Activated CD4-positive, alpha-beta memory T cell treated with anti-CD3 and anti-CD28 coated beads for 36 hours (primary cell): ENCODE data around the gene PDCD5. TPM values are rescaled to one million over a fixed set of nuclear protein-coding genes. Genes with fewer than 3 reads are reported as not detected.
"Not testable (repeated sequence)": the region's sequence is repeated elsewhere in the genome, so short reads cannot be mapped to it uniquely, and the experiment has no call there.

Source experiments
- CTCF ChIA-PET: fragments of 350-600 bp; sonication (Branson Sonifier 250); formaldehyde crosslinking; loops from one replicate; lab custom pipeline; 2021; ENCODE audit warnings: antibody characterized with exemption, inconsistent platforms; lab: Charles Lee
- POLR2A ChIA-PET: fragments of 350-600 bp; sonication (Branson Sonifier 250); formaldehyde crosslinking; loops from one replicate; lab custom pipeline; 2021; ENCODE audit warnings: antibody characterized with exemption; lab: Charles Lee
- DNase-seq: peaks from one replicate; pipeline ENCODE4 v3.0.0-alpha.2; 2020
- H3K27ac Mint-ChIP-seq: one replicate; pipeline ENCODE4 v1.8.0; 2021; ENCODE audit warnings: mixed read lengths
- H3K27me3 Mint-ChIP-seq: one replicate; pipeline ENCODE4 v1.8.0; 2021; ENCODE audit warnings: mixed read lengths
- H3K36me3 Mint-ChIP-seq: one replicate; pipeline ENCODE4 v1.8.0; 2021; ENCODE audit warnings: mixed read lengths
- H3K4me1 Mint-ChIP-seq: one replicate; pipeline ENCODE4 v1.8.0; 2021; ENCODE audit warnings: low read depth, mixed read lengths
- H3K4me3 Mint-ChIP-seq: one replicate; pipeline ENCODE4 v1.8.0; 2021; ENCODE audit warnings: mild to moderate bottlenecking, mixed read lengths
- H3K9me3 Mint-ChIP-seq: one replicate; pipeline ENCODE4 v1.8.0; 2021; ENCODE audit warnings: mixed read lengths
- intact Hi-C: fragments of 100-400 bp; cut with micrococcal nuclease; formaldehyde crosslinking; loops from one replicate; pipeline ENCODE4 v1.15.1; 2023
- total RNA-seq, 2 experiments: library from RNA; stranded (reverse); gene quantifications; one replicate each; pipeline ENCODE4 v1.2.3, GENCODE V29; 2021

The PDCD5 gene
- total RNA-seq, 2 experiments from 2014 or later, result 242 to 246 TPM

GRCh38 chr19:32558607-32559228 is 22.3 kb upstream of the PDCD5 start:
- Mint-ChIP-seq H3K9me3 (no peaks in the 10 kb centered on the region), H3K27ac (no peak overlapping the region), H3K4me3 (no peak overlapping the region), H3K27me3 (peaks cover 3% of the 10 kb centered on the region), H3K36me3 (no peaks in the 10 kb centered on the region), H3K4me1 (no peaks in the 10 kb centered on the region)
- intact Hi-C loops, result no loop called here
- no peak for DNase-seq
- ChIA-PET CTCF (interaction anchor here (0.6 kb wide), 1 partner anchor 41 kb away, joined by 4 read pairs; no protein-coding TSS in a partner anchor), POLR2A (no interaction called here)

GRCh38 chr19:32563761-32564160 is 17.2 kb upstream of the PDCD5 start:
- ChIA-PET POLR2A (no interaction called here), CTCF (interaction anchor here (0.6 kb wide), 1 partner anchor 419 kb away, joined by 5 read pairs; no protein-coding TSS in a partner anchor)
- intact Hi-C loops, result no loop called here
- H3K9me3 Mint-ChIP-seq, result no peaks in the 10 kb centered on the region
- H3K27ac Mint-ChIP-seq, result no peak overlapping the region
- peaks cover 5% of the 10 kb centered on the region for H3K27me3 Mint-ChIP-seq
- no peak for DNase-seq
- H3K36me3 Mint-ChIP-seq, result no peaks in the 10 kb centered on the region
- no peaks in the 10 kb centered on the region for H3K4me1 Mint-ChIP-seq
- H3K4me3 Mint-ChIP-seq, result no peak overlapping the region

- no peak overlapping the region for H3K4me3 Mint-ChIP-seq
- CTCF ChIA-PET, result interaction anchor here (0.7 kb wide), 1 partner anchor 68 kb away, joined by 3 read pairs; no protein-coding TSS in a partner anchor
- POLR2A ChIA-PET, result no interaction called here
- H3K4me1 Mint-ChIP-seq, result no peaks in the 10 kb centered on the region
- H3K27me3 Mint-ChIP-seq, result peaks cover 15% of the 10 kb centered on the region
- H3K36me3 Mint-ChIP-seq, result no peaks in the 10 kb centered on the region
- no peak overlapping the region for H3K27ac Mint-ChIP-seq
- intact Hi-C loops, result no loop called here
- no peak for DNase-seq
- no peaks in the 10 kb centered on the region for H3K9me3 Mint-ChIP-seq
Measured at GRCh38 chr19:32566246-32566830, 14.7 kb upstream of the PDCD5 start.

- Mint-ChIP-seq H3K36me3 (no peaks in the 10 kb centered on the region), H3K27ac (no peak overlapping the region), H3K4me3 (no peak overlapping the region), H3K27me3 (peaks cover 17% of the 10 kb centered on the region), H3K4me1 (peaks cover 2% of the 10 kb centered on the region), H3K9me3 (no peaks in the 10 kb centered on the region)
- ChIA-PET POLR2A (no interaction called here), CTCF (no interaction called here)
- no peak for DNase-seq
- intact Hi-C loops, result no loop called here
Measured at GRCh38 chr19:32567486-32567885, 13.5 kb upstream of the PDCD5 start.

- H3K4me3 Mint-ChIP-seq, result no peak overlapping the region
- peaks cover 7% of the 10 kb centered on the region for H3K4me1 Mint-ChIP-seq
- ChIA-PET POLR2A (no interaction called here), CTCF (interaction anchor here (0.7 to 1.8 kb wide), 5 partner anchors 25 to 231 kb away, joined by 3 to 8 read pairs (median 4); no protein-coding TSS in a partner anchor)
- intact Hi-C loops, result loop anchor here (1.0 kb wide), 1 partner anchor 230 kb away; no protein-coding TSS in a partner anchor
- peak; percentile 63 for DNase-seq
- H3K27ac Mint-ChIP-seq, result no peak overlapping the region
- H3K36me3 Mint-ChIP-seq, result no peaks in the 10 kb centered on the region
- H3K27me3 Mint-ChIP-seq, result peaks cover 19% of the 10 kb centered on the region
- H3K9me3 Mint-ChIP-seq, result no peaks in the 10 kb centered on the region
Measured at GRCh38 chr19:32570081-32570785, 10.8 kb upstream of the PDCD5 start.

GRCh38 chr19:32571471-32572075 is 9.4 kb upstream of the PDCD5 start:
- H3K27ac Mint-ChIP-seq, CTCF ChIA-PET, H3K36me3 Mint-ChIP-seq, POLR2A ChIA-PET, intact Hi-C loops, DNase-seq, H3K9me3 Mint-ChIP-seq, H3K4me3 Mint-ChIP-seq, H3K4me1 Mint-ChIP-seq: not testable (repeated sequence)
- H3K27me3 Mint-ChIP-seq, result peaks cover 19% of the 10 kb centered on the region

- H3K4me1 Mint-ChIP-seq, H3K27ac Mint-ChIP-seq, POLR2A ChIA-PET, H3K36me3 Mint-ChIP-seq, CTCF ChIA-PET, H3K9me3 Mint-ChIP-seq, intact Hi-C loops: not testable (repeated sequence)
- DNase-seq, result peak; percentile 15
- peak overlapping the region; percentile 45 for H3K4me3 Mint-ChIP-seq
- peaks cover 15% of the 10 kb centered on the region for H3K27me3 Mint-ChIP-seq
Measured at GRCh38 chr19:32572700-32573491, 8.1 kb upstream of the PDCD5 start.

GRCh38 chr19:32573492-32573794 is 7.5 kb upstream of the PDCD5 start:
- no peaks in the 10 kb centered on the region for H3K36me3 Mint-ChIP-seq
- CTCF ChIA-PET, result no interaction called here
- no peak overlapping the region for H3K27ac Mint-ChIP-seq
- POLR2A ChIA-PET, result no interaction called here
- peaks cover 15% of the 10 kb centered on the region for H3K27me3 Mint-ChIP-seq
- peaks cover 7% of the 10 kb centered on the region for H3K4me1 Mint-ChIP-seq
- H3K4me3 Mint-ChIP-seq, result no peak overlapping the region
- no peaks in the 10 kb centered on the region for H3K9me3 Mint-ChIP-seq
- no peak for DNase-seq
- intact Hi-C loops, result no loop called here

- DNase-seq, result no peak
- no peak overlapping the region for H3K27ac Mint-ChIP-seq
- no peak overlapping the region for H3K4me3 Mint-ChIP-seq
- intact Hi-C loops, result loop anchor here (5.0 kb wide), 1 partner anchor 169 kb away; the partner anchor contains the start of gene DPY19L3
- peaks cover 10% of the 10 kb centered on the region for H3K4me1 Mint-ChIP-seq
- no peaks in the 10 kb centered on the region for H3K9me3 Mint-ChIP-seq
- peaks cover 4% of the 10 kb centered on the region for H3K27me3 Mint-ChIP-seq
- H3K36me3 Mint-ChIP-seq, result peaks cover 2% of the 10 kb centered on the region
- ChIA-PET POLR2A (no interaction called here), CTCF (no interaction called here)
Measured at GRCh38 chr19:32576790-32577189, 4.2 kb upstream of the PDCD5 start.

- H3K4me1 Mint-ChIP-seq, result peaks cover 26% of the 10 kb centered on the region
- intact Hi-C loops, result loop anchor here (5.0 kb wide), 2 partner anchors 233 to 392 kb away; partner anchors contain the start of genes CEP89, FAAP24 and ZNF507
- H3K27ac Mint-ChIP-seq, result peak overlapping the region; percentile 61
- peak overlapping the region; percentile 89 for H3K4me3 Mint-ChIP-seq
- DNase-seq, result no peak
- H3K36me3 Mint-ChIP-seq, result peaks cover 23% of the 10 kb centered on the region
- no peaks in the 10 kb centered on the region for H3K9me3 Mint-ChIP-seq
- ChIA-PET CTCF (interaction anchor here (0.5 to 1.9 kb wide), 2 partner anchors 20 to 427 kb away, joined by 3 to 8 read pairs; no protein-coding TSS in a partner anchor), POLR2A (interaction anchor here (0.9 to 2.0 kb wide), 3 partner anchors 95 to 175 kb away, joined by 3 to 8 read pairs (median 4); partner anchors contain the start of genes ANKRD27, DPY19L3, NUDT19 and RGS9BP)
- no peaks in the 10 kb centered on the region for H3K27me3 Mint-ChIP-seq
Measured at GRCh38 chr19:32580353-32580900, 563 bp upstream of the PDCD5 start.

- CTCF ChIA-PET, result interaction anchor here (1.9 to 3.4 kb wide), 2 partner anchors 16 to 18 kb away, joined by 8 to 11 read pairs; no protein-coding TSS in a partner anchor
- intact Hi-C loops, result loop anchor here (1.0 to 5.0 kb wide), 3 partner anchors 94 to 391 kb away; partner anchors contain the start of genes ANKRD27, CEP89, FAAP24 and RGS9BP
- Mint-ChIP-seq H3K27me3 (no peaks in the 10 kb centered on the region), H3K9me3 (no peaks in the 10 kb centered on the region), H3K4me3 (peak overlapping the region; percentile 89), H3K36me3 (peaks cover 34% of the 10 kb centered on the region), H3K27ac (peak overlapping the region; percentile 74), H3K4me1 (peaks cover 32% of the 10 kb centered on the region)
- no peak for DNase-seq
- POLR2A ChIA-PET, result interaction anchor here (1.6 to 2.0 kb wide), 2 partner anchors 110 to 176 kb away, joined by 4 to 8 read pairs; partner anchors contain the start of genes DPY19L3 and NUDT19
Measured at GRCh38 chr19:32581705-32582179, 752 bp downstream of the PDCD5 start.
